Measurements from ENCODE around the gene RNF141. TPM values are rescaled to one million over a fixed set of nuclear protein-coding genes. Genes with fewer than 3 reads are reported as not detected.

RNF141 gene
- total RNA-seq, 1 donor from 2014 or later = 41.9 TPM

DNA sequence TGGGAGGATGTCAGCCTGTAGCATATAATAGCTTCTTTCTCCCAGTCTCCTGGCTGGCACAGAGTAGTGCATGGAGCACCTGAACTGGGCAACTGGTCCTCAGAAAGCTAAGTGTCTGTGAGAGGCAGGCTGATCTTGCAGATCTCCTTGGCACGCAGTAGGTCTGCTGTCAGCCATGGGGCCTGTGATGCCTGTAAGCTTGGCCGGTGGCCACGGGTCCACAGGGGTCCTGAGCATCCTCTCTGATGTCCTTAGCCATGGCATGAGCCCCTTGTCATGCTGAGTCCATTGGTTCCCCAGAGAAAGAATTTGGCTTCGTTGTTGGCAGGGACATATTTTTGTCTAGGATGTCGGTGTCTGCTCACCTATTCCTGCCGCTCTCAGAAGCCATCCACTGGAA lies 61.0 kb downstream of the RNF141 start:
- DNase-seq = no peak

DNA sequence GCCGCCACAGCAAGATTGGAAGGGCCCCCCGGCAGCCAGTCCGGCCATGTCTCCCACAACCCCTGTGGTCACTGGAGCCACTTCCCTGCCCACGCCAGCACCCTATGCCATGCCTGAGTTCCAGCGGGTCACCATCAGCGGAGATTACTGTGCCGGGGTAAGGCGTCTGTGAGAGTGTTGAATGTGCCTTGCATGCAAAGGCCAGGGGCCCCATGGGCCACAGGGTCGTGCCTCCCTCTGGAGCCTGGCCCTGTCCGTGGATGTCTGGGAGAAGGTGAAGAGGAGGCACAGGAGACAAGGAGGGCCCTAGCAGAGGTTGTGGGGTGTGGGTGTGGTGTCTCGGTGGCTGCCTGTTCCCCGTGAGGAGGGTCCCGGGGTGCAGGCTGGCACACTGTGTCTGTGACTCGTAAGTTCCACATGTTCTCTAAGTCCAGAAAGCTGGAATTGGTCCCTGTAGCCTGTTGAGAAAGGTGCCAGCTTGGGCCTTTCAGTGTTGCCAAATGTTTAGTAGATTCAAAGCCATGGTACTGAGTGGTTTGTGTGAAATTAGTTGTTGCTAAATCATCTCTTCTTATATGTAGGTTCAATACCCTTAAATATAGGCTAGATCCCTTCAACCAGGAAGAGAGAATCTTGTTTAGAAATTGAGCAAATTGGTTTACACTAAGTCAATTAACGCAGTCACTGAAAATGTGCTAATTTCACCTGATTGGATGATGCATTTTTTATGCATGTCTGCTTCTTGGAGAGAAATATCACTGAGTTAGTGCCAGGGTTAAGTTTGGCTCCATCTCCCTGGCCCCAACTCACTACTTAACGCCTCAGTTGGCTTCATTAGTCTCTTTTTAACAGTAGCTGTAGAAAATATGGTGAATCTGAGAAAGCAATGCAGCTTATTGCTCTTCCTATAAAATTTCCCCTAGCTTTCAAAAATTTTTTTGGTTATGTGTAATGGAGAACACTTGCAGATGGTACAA lies 62.1 kb downstream of the RNF141 start:
- DNase-seq = no peak

DNA sequence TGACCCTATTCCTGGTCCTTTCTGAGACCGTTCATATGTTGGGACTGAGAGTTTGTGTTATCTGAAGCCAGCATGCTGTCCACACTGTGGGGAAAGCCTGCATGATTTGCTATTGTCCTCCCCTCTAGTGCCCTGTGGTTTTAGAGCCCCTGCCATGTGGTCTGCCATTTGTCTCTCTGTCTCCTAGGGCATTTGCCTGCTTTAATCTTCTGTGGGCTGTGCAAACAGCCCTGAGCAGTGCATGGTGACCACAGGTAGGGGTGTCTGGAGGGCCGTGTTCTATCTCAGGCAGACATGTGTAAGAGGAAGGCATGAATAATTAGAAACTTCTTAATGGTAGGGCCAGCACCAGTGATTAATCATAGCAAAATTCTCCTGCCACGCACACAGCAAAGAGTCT lies 62.9 kb downstream of the RNF141 start:
- no peak for DNase-seq

DNA sequence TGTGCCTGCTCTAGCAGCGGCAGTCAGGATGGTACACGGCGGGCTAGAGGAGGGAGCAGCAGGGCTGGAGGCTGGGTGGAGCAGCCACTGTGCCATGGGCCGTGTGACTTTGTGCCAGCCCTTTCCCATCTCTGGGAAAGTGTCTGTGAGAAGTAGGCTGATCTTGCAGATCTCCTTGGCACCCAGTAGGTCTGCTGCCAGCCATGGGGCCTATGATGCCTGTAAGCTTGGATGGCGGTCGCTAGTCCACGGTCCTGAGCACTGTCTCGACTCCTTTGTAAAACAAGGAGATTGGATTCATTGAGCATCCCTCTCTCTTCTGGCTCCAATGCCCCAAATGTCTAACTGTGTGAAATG lies 63.3 kb downstream of the RNF141 start:
- DNase-seq = no peak

DNA sequence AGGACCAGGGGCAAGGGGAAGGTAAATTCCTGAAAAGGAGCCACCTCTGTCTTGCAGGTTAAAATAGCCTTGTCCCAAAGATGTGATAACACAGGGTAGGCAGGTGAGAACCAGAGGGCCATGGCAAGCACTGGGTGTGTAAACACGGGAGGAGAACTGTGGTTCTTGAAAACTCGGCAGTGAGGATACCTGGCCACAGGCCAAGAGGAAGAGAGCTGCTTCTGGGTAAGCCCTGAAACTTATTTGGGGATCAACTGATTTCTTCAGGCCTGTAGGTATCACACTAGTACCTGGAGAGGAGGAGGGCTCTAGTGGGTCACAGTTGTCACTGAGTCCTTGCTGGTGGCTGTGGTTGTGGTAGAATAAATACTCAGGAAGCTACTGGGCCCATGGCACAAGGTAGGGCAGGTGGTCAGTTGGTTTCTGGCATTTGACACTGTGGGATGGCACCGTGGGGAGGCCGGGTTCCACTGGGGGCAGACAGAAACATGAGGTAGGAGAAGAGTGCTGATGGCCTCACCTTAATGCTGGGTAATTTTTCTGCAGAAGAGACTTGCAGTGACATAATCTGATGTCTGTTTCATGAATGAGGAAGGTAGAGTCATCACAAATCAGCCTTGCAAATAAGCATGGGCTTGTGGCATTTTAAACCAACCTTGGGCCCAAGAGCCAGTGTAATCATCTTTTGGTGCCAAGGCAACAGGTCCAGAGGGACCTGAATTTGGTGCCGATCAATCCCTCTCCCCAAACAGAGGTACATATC lies 63.9 kb downstream of the RNF141 start:
- no peak for DNase-seq

DNA sequence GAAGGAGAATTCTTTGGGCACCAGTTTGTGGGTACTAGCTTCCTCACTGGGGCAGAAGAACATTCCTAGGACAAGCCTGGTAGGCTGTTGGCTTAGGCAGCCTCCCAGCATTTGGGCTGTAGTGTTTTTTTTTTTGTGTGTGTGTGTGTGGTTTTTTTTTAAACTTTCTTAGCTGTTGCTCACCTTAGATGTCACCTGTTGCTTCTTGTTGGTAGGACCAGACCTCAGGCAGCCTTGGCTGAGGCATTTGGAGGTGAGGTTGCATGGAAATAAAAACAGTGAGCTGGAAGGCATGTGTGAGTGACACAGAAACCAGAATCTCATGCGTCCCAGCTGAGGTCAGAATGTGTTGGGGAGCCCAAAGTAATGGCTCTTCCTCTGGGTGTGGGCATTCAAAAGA lies 64.6 kb downstream of the RNF141 start:
- DNase-seq = no peak

DNA sequence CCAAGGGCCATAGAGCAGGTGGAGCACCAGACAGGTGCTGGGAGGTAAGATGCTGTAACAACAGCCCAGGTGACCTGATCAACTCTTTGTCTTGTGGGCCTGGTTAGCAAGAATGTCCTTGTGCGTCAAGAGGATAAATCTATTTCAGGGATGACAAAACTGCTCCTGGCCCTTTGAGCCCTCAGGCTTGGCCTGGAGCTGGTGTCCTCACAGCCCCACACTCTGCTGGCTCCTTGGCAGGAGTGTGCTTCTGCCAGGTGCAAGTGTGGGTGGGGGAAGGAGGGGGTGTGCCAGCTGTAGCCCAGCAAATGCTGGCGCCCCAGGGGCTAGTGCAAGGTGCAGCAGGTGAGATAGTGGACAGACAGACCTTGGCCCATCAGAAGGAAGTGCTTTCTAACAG lies 66.4 kb downstream of the RNF141 start:
- DNase-seq = no peak

DNA sequence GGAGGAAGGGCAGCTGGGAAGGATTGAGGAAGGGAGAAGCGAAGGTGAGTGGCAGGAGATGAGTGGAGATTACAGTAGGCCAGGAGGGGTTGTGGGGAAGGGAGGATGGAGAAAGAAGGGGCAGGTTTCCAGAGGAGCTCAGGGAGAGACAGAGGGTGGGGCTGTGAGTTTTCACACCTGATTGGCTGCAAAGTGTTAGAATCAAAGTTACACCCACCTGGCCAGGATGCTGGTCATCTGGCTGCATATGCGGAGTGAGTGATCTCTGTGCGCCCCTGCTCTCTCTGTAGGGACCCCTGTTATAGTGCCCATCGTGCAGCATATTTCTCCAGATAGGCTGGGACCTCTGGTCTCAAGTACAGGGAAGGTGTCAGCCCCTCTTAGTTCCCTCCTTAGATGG lies 67.6 kb downstream of the RNF141 start:
- no peak for DNase-seq

DNA sequence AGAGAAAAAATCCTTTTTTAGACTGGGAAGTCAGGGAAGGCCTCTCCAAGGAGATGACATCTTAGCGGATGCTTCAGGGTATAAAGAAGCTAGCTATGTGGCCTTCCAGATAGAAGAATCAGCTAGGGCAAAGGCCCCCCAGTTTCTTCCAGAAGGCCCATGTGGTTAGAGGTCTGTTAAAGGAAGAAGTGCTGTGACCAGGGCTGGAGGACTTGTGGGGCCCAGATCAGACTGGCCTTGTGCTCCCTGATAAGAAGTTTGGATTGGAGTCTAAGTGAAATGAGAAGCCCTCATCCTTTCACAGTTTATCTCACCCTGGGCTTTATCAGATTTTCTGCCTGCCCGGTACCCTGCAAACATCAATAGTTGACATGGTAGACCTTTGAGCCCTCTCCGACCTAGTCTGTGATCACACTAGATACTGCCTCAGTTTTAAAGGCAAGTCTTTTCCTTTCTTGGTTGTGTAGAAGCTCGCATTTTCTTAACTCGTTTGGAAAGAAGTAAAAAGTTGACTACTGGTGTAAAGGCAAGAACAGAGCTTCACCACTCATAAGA lies 78.2 kb downstream of the RNF141 start:
- no peak for DNase-seq

Other genes starting within 250 kb of the RNF141 start
- gene SBF2, start 247.0 kb downstream of the RNF141 start, total RNA-seq = 54.8 TPM
- gene ADM, start 236.1 kb downstream of the RNF141 start, total RNA-seq = 51.2 TPM
- gene AMPD3, start 85.9 kb downstream of the RNF141 start, total RNA-seq = 7.6 TPM
- gene LYVE1, start 27.5 kb upstream of the RNF141 start, total RNA-seq = 22.3 TPM
- gene IRAG1, start 152.6 kb upstream of the RNF141 start, total RNA-seq = 6.5 TPM
- gene CTR9, start 210.1 kb upstream of the RNF141 start, total RNA-seq = 27.5 TPM

Measured in tongue (tissue), 2 donors.